AG10803 (cell line): ENCODE results near the gene MED27.
"Not testable (repeated sequence)": the region's sequence is repeated elsewhere in the genome, so short reads cannot be mapped to it uniquely, and the experiment has no call there.

Experiments
- DNase-seq: peaks from one replicate; pipeline ENCODE4 v3.0.0; 2010; ENCODE audit warnings: low read depth
- H3K4me3 ChIP-seq: 2 replicates; pipeline ENCODE4 v1.5.1; 2011; ENCODE audit warnings: mild to moderate bottlenecking, low read length, control low read depth
- CTCF ChIP-seq: conservative IDR thresholded peaks from 2 replicates; pipeline ENCODE4 v1.5.1; 2011; ENCODE audit warnings: mild to moderate bottlenecking, low read length, control low read depth, inconsistent platforms

Gene MED27

GRCh38 chr9:132066511-132066910, 13.2 kb downstream of the MED27 start:
- TF ChIP-seq CTCF, result no peak
- no peak overlapping the region for H3K4me3 ChIP-seq
- no peak for DNase-seq

GRCh38 chr9:132066057-132066456, 13.6 kb downstream of the MED27 start:
- H3K4me3 ChIP-seq, result no peak overlapping the region
- DNase-seq, result no peak
- no peak for TF ChIP-seq CTCF

DNA sequence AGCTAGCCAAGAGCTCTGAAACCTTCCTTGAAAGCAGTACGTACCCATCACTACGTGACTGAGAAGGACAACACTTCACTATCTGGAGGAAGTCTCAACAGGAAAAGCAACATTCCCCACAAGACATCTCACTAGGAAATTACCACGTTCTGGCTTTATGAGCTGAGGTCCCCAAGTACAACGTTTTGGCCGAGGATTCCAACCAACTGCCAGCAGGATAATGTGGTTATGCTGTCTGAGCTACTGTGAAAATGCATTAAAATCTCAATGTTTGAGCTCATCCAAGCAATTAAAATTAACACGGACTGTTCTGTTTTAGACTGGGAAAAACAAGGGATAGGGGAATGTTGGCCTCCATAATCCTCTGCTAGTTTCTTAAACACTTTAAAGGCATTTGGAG, 16.4 kb downstream of the MED27 start:
- no peak for DNase-seq
- H3K4me3 ChIP-seq, result no peak overlapping the region
- TF ChIP-seq CTCF, result no peak

DNA sequence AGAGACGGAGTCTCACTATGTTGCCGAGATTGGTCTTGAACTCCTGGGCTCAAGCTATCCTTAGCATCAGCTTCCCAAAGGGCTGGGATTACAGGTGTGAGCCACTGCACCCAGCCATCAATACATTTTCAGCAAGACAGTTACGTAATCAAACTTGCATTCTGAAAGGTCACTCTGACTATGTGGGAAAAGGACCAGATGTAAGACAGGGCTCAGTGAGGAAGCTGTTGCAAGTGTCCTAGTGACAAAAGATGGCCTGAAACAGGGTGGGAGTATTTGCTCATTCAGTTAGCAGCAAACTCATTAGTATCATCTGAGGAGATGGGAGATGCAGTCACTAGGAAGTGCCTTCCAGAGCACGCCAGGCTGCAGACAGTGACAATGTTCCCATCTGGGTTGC, 16.9 kb downstream of the MED27 start:
- TF ChIP-seq CTCF, result no peak
- no peak overlapping the region for H3K4me3 ChIP-seq
- no peak for DNase-seq

- no peak overlapping the region for H3K4me3 ChIP-seq
- TF ChIP-seq CTCF, result no peak
- DNase-seq, result no peak
These were observed 18.1 kb downstream of the MED27 start for GRCh38 chr9:132061526-132061925.

- no peak for DNase-seq
- TF ChIP-seq CTCF, result no peak
- H3K4me3 ChIP-seq, result no peak overlapping the region
These were observed 20.3 kb downstream of the MED27 start for GRCh38 chr9:132059361-132059760.

- DNase-seq, H3K4me3 ChIP-seq: not testable (repeated sequence)
These were observed 21.4 kb downstream of the MED27 start for GRCh38 chr9:132058226-132058625.
